GM18907 (cell line): ENCODE data around the gene NATD1.
"Not testable (repeated sequence)": the region's sequence is repeated elsewhere in the genome, so short reads cannot be mapped to it uniquely, and the experiment has no call there.

Experiments
- ATAC-seq: cut with Tn5 transposase; IDR thresholded peaks from one replicate; pipeline ENCODE4 v1.9.1; 2021; ENCODE audit warnings: mild to moderate bottlenecking, moderate library complexity; ENCODE audit not compliant: unreplicated experiment

Gene NATD1

DNA sequence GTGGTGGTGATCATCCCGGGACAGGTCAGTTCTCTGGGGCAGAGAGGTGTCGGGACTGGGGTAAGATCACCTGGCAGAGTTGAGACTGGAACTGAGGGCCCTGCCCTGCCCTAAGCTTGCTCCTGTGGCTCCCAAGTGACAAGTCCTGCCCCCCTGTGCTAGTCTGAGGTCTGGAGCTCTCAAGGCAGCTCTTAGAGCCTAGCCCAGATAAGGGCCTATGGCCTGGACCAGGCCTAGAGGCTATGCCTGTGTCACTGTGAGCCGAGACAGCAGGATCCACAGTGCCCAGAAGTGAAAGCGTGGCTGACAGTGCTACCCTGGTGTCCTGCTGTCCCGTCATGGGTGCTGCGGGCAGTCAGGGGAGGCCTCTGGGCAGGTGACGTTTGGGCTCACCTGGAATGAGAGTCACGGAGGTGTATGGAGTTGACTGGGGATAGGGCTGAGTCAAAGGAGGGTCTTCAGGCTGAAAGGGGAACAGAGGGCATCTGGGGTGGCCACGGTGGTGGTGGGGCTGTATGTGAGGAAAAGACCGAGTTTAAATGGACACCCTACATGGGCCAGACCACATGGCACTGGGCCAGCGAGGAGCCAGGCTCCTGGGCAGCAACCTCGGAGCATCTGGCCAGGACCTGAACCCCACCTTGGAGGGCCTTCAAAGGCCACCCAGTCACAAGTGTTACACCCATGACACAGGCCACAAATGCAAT is 5.5 kb downstream of the NATD1 start:
- ATAC-seq = no peak

DNA sequence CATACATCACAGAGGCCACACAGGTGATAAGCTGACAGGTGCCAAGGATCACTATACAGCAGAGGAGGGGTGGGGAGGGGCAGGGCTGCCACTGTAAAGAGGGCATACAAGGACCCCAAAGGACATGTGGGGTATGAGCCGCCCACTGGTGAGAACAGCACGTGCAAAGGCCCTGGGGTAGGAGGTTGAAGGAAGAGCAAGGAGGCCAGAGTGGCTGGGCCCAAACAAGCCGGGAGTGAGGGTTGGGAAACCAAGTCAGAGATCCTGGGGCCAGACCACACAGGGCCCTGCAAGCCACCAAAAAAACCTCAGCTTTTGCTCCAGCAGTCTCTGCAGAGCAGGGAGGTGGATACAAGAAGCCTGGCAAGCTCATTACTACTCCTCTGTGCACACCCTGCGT is 6.5 kb downstream of the NATD1 start:
- ATAC-seq = no peak

DNA sequence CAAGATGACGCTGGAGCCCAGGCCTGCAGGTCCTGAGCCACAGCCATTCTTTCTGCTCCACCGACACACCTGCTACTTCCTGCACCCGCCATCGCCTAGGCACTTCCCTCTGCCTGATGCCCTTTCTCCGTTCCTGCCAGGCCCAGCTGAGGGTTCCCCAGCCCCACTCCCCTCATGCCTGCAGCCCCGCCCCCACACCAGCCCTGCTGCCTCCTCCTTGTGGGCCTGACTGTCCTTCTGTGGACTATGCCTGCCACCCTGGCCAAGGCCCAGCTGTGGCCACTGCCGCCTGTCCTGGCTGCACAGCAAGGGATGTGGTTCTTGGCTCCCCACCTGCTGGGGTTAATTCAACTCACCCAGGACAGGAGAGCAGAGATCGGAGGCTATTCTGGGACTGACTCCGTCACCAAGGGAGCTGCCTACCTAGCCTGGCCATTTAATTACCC is 7.5 kb downstream of the NATD1 start:
- ATAC-seq = no peak

DNA sequence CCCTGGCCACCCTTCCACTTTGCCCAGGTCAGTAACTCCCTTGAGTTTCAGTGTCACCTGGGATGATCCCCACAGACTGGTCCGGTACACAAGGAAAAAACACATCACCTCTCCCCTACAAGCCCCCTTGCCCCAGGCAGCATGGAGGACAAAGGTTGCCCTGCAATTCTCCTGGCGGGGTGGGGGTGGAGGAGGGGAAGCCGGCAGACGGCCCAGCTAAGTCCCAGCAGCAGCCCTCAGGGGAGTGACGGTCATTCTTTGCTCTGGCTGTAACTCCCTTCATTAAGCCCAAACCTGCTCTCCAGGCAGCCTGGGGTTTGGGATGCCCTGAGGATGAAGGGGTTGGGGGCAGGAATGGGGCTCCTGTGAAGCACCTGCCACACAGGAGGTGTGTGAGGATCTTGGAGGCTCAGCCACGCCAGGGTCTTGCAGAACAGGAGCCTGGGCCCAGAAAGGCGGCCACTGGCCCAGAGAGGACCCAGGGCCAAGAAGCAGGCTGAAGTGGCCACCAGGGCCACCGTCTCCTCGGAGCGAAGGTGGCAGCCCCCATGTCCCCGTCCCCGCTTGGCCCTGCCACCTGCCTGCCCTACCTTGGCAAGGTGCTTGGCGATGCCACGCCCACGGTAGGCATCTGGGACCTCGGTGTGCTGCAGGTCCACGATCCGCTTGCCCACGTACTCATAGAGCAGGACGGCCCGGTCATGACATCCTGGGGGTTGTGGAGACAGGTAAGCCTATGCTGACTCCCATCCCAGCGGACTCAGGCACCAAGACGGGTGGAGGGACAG is 9.5 kb downstream of the NATD1 start:
- no peak for ATAC-seq

DNA sequence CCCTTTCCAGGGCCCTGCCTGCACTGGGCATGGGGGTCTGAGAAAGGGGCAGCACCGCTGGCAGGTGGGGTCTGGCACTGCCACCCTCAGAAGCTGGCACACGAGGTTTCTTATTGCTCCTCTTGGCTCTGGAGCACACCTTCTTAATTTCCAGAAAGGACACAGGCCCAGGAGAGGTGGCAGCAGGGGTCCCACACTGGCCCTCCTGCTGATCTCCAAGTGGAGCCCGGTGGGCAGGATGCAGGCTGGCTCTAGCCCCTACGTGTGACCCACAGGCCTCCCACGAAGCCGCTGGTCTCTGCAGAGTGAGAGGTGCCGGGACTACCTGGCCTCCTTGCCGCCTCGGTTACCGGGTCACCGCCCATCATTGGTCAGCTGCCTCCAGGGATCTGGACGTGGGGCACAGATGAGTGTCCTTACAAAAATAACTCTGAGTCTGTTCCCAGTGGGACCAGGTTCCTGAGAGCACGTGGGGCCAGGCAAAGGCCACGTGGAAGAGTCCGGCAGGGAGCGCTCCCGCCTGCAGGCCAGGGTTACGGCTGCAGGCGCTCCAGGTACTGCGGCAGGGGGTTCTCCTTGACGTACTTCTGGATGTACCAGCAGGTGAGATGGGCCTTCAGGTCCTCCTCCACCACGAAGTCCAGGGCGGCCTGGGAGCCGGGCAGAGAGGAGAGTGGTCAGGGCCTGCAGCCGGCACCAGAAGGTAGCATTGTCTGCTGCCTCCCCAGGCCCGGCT is 10.3 kb downstream of the NATD1 start:
- ATAC-seq = no peak

DNA sequence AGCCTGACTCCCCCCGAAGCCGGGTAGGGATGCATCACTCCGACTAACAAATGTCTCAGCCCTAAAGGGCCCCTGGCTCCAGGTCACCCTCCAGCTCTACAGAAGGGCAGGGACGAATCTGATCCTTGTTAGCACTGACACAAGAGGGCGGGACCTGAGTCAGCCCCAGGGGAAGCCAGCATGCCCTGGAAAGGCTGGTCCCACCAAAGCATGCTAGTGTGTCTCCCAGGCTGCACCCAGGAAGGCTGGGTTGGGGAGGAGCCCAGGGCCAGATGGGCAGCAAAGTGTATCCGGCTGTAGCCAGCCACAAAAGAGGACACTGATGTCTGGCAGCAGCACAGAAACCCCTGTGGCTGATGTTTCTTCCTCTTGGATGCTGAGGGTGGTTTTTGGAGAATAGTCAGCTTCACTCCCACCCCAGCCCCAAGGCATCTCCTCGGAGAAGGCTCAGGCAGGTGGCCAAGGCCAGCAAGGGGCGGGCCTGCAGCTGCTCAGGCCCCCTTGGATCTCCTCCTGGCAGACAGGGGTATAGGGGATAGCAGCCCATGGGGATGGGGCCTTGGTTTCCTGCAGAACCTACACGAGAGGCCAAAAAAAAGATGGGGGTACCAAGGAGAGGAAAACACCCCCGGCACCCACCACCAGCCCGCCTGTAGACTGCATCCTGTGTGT is 11.0 kb downstream of the NATD1 start:
- ATAC-seq = no peak

DNA sequence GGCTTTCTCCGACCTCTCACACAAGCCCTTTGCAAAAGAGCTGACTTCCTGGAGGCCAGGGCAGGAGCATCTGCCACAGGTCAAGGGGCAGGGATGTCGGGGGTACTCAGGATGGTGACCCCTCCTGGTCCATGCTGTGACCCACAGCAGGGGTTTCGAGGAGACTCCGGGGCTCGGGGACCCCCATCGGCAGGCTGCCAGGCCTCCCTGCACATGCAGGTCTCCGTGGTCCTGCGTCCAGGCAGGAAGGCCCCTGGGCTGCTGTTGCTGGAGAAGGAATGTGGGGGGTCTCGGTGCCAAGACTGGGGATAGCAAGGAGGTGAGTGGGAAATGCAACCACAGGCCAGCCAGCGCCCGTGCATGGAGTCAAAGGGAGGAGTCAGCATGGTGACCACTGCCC is 11.6 kb downstream of the NATD1 start:
- no peak for ATAC-seq

DNA sequence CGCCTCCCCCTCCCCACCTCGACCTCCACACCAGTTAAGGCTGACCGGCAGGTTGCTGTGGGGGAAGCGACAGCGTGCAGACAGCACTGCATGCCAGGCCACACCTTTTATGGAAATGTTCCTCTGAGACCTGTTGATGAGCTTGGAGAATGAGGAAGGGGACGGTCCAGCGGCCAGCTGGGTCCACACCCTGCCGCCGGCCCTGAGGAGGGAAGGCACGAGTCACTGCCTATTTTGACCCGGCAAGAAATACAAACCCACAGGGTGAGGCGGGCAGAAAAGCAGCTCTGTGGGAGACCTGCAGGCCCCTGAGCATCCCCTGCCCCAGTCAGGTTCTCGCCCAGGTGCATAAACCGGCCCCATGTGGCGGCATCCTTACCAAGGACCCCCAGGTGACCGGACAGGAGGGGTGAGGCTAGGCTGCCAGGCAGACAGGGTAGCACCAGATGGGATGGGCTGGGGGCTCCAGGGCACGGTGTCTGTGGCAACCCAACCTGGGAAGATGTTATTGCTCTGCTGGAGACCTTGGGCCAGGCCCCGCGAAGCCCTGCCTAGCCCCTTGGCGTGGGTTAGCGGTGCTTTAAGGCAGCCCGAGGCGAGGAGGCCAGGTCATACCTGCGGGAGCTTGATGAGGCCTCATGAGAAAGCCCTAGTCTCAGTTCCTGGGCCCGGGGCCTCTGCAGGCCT is 12.7 kb downstream of the NATD1 start:
- no peak for ATAC-seq

DNA sequence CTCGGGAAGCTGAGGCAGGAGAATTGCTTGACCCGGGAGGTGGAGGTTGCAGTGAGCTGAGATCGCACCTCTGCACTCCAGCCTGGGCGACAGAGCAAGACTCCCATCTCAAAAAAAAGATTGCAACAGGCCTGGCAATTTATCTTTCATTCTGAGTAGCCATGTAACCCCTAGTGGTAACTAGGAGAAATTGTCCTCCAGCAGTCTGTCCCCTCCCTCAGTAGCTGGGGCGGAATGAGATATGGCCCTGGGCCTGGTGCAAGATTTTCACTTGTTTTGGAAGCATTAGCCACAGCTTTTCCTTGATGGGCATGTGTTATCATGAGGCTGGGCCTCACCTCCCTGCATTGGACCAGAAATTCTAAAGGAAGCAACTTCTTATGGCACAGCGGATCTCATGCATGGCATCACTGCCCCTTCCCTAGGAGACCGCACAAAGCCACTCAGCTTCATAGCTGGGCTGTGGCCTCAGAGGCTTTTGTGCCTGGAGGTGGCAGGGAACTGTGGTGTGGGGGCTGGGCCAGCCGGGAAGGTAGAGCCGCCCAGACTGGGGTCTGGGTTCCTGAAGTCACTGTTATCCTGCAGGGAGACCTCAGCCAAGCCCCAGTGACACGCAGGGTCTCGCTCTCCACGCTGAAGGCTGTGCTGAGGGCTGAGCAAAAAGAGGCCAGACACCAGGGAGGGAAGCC is 13.4 kb downstream of the NATD1 start:
- ATAC-seq = no peak

DNA sequence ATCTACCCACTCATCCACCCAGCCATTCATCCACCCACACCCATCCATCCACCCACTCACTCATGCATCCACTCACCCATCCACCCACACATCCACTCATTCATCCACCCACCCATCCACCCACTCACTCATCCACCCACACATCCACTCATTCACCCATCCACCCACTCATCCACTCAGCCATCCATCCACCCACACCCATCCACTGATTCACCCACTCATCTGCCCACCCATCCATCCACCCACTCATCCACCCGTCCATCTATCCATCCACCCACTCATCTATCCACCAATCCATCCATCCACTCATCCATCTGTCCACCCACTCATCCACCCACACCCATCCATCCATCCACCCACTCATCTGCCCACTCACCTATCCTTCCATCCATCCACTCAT is 17.3 kb downstream of the NATD1 start:
- no peak for ATAC-seq

DNA sequence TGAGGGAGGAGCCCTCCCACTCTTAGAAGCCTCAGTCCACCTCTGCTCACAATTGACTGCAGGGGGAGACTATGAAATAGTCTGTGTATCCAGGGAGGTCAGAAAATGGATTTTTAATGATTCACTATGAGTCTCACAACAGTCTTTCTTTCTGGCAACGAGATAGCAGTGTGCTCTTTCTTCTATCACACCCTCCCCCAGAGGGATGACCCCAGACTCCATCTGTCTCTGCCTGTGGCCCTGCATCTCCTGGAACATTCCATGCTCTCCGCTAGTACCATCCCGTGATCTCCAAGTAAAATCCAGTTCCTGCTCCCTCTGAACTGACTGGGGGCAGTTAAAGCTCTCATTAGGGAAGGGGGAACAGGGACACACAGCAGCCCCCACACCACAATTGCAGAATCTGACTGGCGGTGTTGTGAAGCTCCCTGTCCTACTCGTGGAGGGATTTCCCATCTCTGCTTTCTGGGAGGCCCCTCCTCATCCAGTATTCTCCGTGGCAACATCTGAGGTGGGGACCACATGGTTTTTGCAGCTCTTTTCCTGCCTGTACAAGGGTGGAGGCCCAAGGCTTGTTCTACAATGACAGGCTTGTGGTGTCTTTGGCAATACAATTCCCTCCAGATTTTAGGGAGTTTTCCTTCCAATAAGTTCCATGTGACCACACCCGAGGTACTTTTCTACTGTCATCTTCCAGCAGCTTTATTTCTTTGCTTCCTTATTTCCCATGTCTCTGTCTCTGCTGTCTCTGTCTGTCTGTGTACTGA is 19.4 kb downstream of the NATD1 start:
- no peak for ATAC-seq

DNA sequence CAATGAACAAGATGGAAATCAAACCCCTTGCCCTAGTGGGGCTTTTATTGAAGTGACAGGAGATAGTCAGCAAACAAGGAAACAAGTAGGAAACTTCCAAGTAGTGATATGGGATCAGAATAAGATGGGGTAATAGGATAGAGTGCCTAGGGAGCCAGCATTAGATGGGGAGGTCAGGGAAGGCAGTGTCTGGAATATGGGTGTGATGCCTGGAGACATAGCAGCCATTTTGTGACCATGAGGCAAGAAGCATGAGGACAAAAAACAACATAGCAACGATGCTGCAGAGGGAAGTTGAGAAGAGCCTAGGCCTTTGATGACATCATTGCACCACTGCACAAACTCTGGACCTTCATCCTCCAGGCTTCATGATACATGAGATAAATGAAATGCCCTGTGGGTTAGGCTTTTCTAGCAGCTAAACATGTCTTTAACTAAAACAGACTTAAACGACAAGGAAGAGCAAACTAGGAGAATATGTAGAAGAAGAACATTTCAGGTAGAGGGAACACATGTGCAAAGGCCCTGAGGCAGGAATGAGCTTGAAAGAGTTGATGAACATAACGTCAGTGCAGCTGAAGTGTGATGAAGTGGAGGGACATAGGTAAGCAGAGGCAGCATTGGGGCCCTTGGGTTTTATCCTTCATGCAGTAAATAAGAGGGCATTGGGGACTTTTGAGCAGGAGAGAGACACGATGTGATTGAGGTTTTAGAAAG is 21.0 kb downstream of the NATD1 start:
- no peak for ATAC-seq

DNA sequence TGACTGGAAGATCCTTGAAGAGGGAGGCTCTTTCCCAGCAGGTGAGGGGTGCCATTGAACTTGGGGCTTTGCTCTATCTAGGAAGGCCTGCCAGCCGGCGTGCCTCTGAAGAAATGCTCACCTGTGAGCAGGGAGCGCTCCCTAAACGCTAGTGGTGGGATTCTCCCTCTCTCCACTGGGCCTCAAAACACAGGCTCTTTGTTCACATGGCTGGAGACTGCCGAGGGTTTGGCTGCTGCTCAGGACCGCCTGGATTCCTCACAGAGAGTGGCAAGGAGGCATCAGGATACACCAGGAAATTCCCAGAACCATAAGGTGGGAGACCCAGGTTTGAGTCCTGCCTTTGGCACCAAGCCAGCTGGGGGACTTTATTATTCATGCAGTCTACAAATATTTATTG is 21.7 kb downstream of the NATD1 start:
- no peak for ATAC-seq

DNA sequence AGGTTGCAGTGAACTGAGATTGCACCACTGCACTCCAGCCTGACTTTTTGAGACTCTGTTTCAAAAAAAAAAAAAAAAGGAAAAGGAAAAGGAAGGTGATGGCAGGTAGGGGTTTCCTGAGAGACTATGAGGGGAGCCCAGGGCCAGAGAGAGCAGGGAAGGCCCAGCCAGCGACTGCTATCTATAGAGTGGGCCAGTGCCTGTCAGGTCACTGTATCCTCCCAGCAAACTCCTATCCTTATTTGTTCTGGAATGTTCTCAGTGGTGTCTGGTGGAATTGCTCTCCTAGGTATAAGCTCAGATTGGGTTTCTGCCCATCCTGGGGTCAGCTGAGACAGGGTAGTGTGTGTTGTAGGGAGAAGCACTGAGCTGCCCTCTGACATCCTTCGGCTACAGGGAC is 24.4 kb downstream of the NATD1 start:
- no peak for ATAC-seq

DNA sequence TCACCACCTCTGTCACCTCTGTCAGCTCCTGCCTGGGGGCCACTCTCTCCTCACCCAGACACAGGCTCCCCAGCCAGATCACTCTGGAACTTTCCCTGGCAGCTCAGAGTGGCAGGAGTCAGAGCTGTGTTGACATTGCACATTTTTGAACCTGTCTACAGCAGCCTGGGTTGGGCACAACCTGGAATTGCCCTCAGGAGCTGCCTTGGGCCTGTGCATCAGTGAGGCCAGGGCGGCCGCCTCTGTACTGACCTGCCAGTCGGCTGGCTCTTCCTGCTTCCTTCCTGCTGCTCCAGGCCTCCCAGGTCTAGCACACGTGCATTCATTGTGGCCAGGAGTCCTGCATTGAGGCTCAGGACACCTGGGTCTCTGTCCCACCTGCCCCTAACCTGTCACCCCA is 25.1 kb downstream of the NATD1 start:
- ATAC-seq = no peak

DNA sequence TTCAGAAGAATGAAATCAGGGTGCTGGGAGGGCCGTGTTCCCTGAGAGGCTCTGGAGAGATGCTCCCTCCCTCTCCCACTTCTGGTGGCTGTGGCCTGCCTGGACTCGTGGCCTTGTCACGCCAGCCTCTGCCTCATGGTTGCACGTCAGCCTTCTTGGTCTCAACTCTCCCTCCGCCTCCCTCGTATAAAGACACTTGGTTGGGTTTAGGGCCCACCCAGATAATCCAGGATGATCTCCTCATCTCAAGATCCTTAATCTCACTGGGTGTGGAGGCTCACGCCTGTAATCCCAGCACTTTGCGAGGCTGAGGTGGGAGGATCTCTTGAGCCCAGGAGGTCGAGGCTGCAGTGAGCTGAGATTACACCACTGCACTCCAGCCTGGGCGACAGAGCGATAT is 25.9 kb downstream of the NATD1 start:
- not testable (repeated sequence) for ATAC-seq

DNA sequence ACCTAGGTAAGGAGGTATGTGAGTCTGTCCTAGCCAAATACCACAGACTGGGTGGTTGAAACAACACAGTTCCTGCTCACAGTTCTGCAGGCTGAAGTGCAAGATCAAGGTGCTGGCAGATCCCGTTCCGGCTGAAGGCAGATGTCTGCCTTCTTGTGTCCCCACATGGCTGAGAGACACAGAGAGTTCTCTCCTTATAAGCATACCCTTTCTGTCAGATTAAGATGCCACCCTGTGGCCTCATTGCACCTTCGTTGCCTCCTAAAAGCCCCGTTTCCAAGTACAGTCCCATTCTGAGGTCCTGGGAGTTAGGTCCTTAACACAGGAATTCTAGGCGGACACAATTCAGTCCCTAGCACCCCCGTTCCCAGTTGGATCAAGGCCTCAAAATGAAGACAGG is 30.1 kb downstream of the NATD1 start:
- ATAC-seq = no peak

DNA sequence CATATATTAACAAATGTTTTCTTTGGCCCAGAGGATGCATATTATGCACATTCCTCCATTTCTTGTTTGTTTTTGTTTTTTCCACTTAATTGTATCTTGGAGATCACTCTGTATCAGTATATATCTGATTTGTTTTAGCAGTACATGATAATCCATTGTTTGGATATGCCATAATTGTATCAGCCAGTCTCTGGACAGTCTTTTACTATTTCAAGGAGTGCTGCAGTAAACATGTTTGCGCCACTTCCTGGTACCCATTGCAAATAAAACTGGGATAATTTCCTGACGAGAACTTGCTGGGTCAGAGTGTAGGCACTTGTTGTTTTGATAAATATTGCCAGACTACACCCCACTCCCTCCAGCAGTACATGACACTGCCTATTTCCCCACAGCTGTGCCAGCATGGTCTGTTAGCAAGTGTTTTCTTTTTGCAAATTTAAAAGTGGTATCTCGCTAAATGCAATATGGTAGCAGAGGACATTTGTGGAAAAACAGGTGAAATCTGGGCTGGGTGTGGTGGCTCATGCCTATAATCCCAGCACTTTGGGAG is 34.3 kb downstream of the NATD1 start:
- ATAC-seq = no peak
